NT2/D1 (cell line): ENCODE data around the gene CMBL.

Experiments
- YY1 ChIP-seq: IDR thresholded peaks from 2 replicates; pipeline ENCODE4 v1.6.1; 2011; ENCODE audit not compliant: insufficient read length, insufficient read depth
- ZNF274 ChIP-seq: IDR thresholded peaks from 2 replicates; pipeline ENCODE4 v1.6.1; 2011; ENCODE audit warnings: mild to moderate bottlenecking, low read depth, low read length

DNA sequence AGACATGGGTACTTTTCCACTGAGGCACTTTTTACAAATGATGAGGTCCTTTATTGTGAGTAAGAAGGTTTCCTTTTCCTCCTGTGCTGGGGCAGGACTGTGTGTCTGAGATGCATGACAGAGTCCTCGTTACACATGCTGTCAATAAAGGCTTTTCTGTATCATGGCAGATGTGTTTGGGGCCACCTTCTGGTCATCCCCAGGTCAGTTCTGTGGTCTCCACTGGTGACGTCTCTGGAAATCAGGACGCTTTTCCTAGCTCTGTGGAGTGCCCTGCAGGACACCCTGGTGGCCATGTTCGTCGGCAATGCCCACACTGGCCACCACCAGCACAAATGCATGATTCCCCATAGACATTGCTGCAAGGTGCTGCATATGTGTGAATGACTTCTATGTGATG, 2.8 kb downstream of the CMBL start:
- no peak for TF ChIP-seq ZNF274
- TF ChIP-seq YY1, result no peak
